PFSK-1 (cell line): ENCODE results near the gene NPM3.

Source experiments
- FOXP2 ChIP-seq: optimal IDR thresholded peaks from 2 replicates; pipeline ENCODE3; 2011; ENCODE audit warnings: borderline replicate concordance, control low read depth, inconsistent platforms; ENCODE audit not compliant: insufficient read depth; ENCODE audit errors: extremely low read length, extremely low read depth
- POLR2AphosphoS5 ChIP-seq: IDR thresholded peaks from 2 replicates; pipeline ENCODE4 v1.6.1; 2012; ENCODE audit warnings: low read depth, mild to moderate bottlenecking, control low read depth, low read length, moderate library complexity
- SIN3A ChIP-seq: IDR thresholded peaks from 2 replicates; pipeline ENCODE4 v1.6.1; 2012; ENCODE audit warnings: mild to moderate bottlenecking, low read length, moderate library complexity, borderline replicate concordance; ENCODE audit not compliant: insufficient read depth
- TAF1 ChIP-seq: IDR thresholded peaks from 2 replicates; pipeline ENCODE4 v1.6.1; 2012; ENCODE audit warnings: low read length, control low read depth, borderline replicate concordance; ENCODE audit not compliant: insufficient read depth
- TF ChIP-seq, protein P1 (sequence below), 2 experiments: IDR thresholded peaks; 2 replicates each; pipeline versions ENCODE4 v1.6.1 to v1.8.0; 2011 to 2012; ENCODE audit warnings: low read depth in 2 of 2, low read length in 2 of 2, control low read depth in 1 of 2, inconsistent platforms in 1 of 2, mild to moderate bottlenecking in 1 of 2, moderate library complexity in 1 of 2; ENCODE audit not compliant: insufficient read depth in 1 of 2

NPM3 gene

GRCh38 chr10:101768791-101769170 is 14.5 kb downstream of the NPM3 start:
- TF ChIP-seq, protein P1, sequence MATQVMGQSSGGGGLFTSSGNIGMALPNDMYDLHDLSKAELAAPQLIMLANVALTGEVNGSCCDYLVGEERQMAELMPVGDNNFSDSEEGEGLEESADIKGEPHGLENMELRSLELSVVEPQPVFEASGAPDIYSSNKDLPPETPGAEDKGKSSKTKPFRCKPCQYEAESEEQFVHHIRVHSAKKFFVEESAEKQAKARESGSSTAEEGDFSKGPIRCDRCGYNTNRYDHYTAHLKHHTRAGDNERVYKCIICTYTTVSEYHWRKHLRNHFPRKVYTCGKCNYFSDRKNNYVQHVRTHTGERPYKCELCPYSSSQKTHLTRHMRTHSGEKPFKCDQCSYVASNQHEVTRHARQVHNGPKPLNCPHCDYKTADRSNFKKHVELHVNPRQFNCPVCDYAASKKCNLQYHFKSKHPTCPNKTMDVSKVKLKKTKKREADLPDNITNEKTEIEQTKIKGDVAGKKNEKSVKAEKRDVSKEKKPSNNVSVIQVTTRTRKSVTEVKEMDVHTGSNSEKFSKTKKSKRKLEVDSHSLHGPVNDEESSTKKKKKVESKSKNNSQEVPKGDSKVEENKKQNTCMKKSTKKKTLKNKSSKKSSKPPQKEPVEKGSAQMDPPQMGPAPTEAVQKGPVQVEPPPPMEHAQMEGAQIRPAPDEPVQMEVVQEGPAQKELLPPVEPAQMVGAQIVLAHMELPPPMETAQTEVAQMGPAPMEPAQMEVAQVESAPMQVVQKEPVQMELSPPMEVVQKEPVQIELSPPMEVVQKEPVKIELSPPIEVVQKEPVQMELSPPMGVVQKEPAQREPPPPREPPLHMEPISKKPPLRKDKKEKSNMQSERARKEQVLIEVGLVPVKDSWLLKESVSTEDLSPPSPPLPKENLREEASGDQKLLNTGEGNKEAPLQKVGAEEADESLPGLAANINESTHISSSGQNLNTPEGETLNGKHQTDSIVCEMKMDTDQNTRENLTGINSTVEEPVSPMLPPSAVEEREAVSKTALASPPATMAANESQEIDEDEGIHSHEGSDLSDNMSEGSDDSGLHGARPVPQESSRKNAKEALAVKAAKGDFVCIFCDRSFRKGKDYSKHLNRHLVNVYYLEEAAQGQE (IDR thresholded peaks at IDR 0.05; ENCODE audit: insufficient read depth in 1 of 2, low read depth in 2 of 2, low read length in 2 of 2): no peak
- no peak for TF ChIP-seq POLR2AphosphoS5
- no peak for TF ChIP-seq FOXP2
- TF ChIP-seq TAF1: no peak
- TF ChIP-seq SIN3A: no peak

GRCh38 chr10:101767966-101768790 is 15.1 kb downstream of the NPM3 start:
- TF ChIP-seq, protein P1 (IDR thresholded peaks at IDR 0.05; ENCODE audit: insufficient read depth in 1 of 2, low read depth in 2 of 2, low read length in 2 of 2): no peak
- TF ChIP-seq TAF1: no peak
- no peak for TF ChIP-seq POLR2AphosphoS5
- no peak for TF ChIP-seq SIN3A
- TF ChIP-seq FOXP2: no peak

DNA sequence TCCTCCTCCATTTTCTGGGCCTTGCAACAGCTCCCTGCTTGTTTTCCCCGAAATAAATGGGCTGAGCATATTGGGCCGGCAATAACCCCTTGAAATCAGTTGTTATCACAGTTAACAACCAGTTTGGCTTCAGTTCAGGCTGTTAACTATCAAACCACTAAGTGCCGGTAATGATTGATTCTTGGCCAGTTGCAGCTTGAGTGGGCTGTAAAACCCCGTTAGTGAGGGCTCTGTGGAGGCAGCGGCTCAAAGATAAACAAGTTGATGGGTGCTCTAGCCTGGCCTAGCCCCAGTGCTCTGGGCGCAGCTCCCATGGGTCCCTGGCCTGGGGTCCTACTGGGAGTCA is 15.7 kb downstream of the NPM3 start:
- TF ChIP-seq FOXP2 (no peak), POLR2AphosphoS5 (no peak), SIN3A (no peak)

DNA sequence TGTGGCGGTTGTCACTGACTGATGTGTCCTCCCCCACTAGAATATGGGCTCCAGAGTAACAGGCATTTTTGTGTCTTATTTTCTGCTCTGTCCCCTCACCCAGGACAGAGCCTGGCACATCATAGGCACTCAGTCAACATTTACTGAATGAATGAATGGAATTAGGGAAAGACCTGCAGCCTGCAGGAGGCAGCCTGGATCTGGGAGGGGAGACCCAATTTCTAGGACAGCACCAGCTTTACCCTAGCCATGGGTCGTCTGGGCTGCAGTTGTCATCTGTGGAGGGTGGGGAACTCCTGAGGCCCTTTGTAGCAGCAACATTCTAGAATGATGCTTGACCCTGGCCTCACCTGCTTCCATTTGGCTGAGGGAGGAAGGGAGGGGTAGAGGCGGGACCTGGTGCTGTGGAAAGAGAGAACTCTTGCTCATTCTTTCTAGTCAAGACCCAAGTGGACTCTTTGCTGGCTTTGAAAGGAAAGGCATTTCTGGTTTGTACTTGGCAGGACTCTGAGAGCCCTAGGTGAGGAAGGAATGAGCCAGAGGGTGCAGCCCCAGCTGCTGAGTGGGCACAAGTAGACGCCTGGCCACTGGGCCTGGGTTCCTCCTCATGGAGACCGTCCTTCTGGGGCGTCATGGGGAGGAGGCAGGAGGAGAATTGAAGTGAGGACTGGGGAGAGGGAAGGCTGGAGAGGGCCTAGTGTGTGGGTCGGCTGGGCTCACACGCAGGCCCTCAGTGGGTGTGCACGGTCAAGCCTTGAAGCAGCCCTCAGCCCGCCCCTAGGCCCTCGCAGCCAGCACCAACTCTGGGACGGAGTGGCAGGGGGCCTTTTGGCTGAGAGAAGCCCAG is 16.3 kb downstream of the NPM3 start:
- TF ChIP-seq POLR2AphosphoS5 (no peak), FOXP2 (no peak), TAF1 (no peak), SIN3A (no peak)
- TF ChIP-seq, protein P1 (IDR thresholded peaks at IDR 0.05; ENCODE audit: insufficient read depth in 1 of 2, low read depth in 2 of 2, low read length in 2 of 2): no peak

DNA sequence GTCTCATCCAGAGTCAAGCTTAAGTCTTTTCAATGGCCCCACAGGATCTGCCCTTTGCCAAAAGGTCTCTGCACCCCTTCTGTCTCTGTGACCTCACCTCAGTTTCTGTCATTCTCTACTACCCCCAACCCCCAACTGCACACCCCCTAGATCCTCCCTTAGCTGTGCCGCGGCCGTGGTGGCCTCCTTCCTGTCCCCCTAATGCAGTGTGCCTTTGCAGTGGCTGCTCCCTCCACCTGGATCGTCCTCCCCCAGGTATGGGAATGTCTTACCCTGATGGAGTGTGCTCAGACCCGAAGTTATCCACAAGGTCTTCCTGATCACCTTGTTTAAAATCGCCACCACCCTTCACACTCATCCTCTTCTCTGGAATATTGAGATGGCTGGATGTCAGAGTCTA is 16.9 kb downstream of the NPM3 start:
- TF ChIP-seq SIN3A (no peak), FOXP2 (no peak), POLR2AphosphoS5 (no peak), TAF1 (no peak)
- TF ChIP-seq, protein P1 (IDR thresholded peaks at IDR 0.05; ENCODE audit: insufficient read depth in 1 of 2, low read depth in 2 of 2, low read length in 2 of 2): no peak
